Panc1 (cell line): ENCODE results near the gene COASY.

Experiments used
- CTCF ChIP-seq: fragments of 450-650 bp; IDR thresholded peaks from 2 replicates; pipeline ENCODE4 v1.5.1; 2017; ENCODE audit warnings: mild to moderate bottlenecking
- REST ChIP-seq, 2 experiments: IDR thresholded peaks; 2 replicates each; pipeline ENCODE4 v1.6.1; 2011 to 2012; ENCODE audit warnings: low read depth in 2 of 2, control low read depth in 1 of 2, low read length in 1 of 2, mild to moderate bottlenecking in 1 of 2, moderate library complexity in 1 of 2; ENCODE audit not compliant: insufficient read depth in 1 of 2
- TCF7L2 ChIP-seq: IDR thresholded peaks from 2 replicates; pipeline ENCODE4 v1.6.1; 2011; ENCODE audit warnings: mild to moderate bottlenecking, low read depth, low read length, inconsistent platforms

- TF ChIP-seq CTCF (no peak), TCF7L2 (no peak), REST (IDR thresholded peaks at IDR 0.05; ENCODE audit: insufficient read depth in 1 of 2, low read depth in 2 of 2, low read length in 1 of 2) (no peak)
Observed at GRCh38 chr17:42512733-42513251, 49.2 kb upstream of the COASY start.
